SKM-1 (cell line): ENCODE results near the gene RASA4B.
"Not testable (repeated sequence)": the region's sequence is repeated elsewhere in the genome, so short reads cannot be mapped to it uniquely, and the experiment has no call there.

Experiments
- DNase-seq: peaks from one replicate; lab custom pipeline; 2025; ENCODE audit not compliant: unreplicated experiment; lab: John Stamatoyannopoulos, UW

Gene RASA4B

DNA sequence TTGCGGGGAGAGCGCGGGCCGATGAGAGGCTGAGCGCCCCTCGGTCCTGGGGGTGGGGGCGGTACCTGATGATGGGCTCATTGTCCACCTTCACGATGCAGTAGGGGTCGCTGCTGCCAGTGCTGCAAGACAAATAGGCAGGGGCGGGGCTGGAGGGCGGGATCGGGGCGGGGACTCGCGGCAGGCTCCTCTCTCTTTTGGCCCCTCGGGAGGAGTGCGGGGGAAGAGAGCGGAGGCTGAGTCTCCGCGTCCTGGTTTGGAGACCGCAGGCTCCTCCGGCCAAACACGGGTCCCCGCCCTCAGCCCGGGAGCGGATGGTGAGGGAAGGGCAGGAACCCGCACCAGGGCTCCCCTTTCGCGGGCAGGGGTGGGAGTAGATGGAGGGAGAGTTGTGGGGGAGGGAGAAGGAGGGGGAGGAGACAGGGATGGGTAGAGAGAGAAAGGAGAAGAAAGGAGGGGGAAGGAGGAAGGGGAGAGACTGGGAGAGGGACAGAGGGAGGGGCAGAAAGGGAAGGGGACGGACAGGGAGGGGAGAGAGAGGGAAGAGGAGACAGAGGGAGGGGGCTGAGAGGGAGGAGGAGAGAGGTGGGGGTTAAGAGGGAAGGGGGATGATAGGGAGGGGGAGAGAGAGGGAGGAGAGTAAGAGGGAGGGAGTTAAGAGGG lies 5.6 kb downstream of the RASA4B start:
- DNase-seq: not testable (repeated sequence)

GRCh38 chr7:102510575-102510974 lies 7.0 kb downstream of the RASA4B start:
- not testable (repeated sequence) for DNase-seq

DNA sequence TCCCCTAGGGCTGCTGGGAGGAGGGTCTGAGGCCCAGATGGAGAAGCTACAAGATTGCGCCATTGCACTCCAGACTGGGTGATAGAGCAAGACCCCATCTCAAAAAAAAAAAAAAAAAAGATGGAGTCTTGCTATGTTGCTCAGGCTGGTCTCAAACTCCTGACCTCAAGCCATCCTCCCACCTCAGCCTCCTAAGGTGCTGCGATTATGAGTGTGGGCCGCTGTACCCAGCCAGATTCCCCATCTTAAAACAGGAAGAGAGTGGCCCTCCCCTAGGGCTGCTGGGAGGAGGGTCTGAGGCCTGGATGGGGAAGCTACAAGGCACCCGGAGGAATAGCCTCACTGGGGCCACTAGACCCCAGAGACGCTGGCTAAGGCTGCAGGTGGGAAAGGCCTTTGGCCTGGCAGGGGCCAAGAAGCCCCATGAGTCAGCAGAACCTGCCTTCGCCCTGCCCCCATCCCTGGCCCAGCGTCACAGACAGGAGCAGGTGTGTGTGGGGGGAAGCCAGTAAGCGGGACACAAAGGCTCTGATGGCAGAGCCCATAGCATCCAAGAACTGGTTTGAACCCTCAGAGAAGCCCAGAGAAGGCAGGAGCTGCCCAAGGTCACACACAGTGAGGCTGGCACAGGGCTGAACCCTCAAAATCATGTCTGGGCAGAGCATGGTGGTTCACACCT lies 10.0 kb downstream of the RASA4B start:
- DNase-seq: not testable (repeated sequence)

- DNase-seq: not testable (repeated sequence)
Observed at GRCh38 chr7:102505298-102506185, 12.0 kb downstream of the RASA4B start.

- DNase-seq: not testable (repeated sequence)
Observed at GRCh38 chr7:102503141-102503540, 14.4 kb downstream of the RASA4B start.

GRCh38 chr7:102498321-102498720 lies 19.3 kb downstream of the RASA4B start:
- not testable (repeated sequence) for DNase-seq

DNA sequence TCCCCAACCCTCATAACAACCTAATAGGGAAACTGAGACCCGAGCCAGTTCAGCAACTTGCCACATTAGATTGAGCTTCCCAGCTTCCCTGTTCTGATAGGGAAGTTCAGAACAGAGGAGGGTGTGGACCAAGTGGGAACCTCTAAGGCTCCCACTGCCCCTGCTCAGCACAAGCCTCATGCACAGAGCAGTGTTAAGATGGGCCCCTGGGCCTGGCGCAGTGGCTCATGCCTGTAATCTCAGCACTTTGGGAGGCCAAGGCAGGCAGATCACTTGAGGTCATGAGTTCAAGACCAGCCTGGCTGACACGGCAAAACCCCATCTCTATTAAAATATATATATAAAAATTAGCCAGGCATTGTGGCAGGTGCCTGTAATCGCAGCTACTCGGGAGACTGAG lies 20.3 kb downstream of the RASA4B start:
- not testable (repeated sequence) for DNase-seq

DNA sequence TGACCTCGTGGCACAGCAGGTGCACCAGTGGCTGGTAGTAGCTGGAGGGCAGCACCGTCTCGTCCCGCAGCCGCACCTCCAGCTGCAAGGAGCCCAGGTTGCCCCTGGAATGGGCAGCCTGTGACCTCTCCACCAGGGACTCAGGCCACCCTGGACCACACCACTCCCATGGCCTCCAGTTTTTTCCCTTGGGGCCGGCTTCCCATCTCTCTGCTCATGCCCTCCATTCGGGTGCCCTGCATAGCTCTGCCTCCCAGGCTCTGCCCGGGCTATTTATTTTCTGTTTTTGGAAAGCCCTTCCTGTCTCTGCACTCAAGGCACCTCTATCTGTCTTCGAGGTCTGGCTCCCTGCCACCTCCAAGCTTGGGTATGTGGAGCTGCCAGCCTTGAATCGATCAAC lies 20.7 kb downstream of the RASA4B start:
- not testable (repeated sequence) for DNase-seq

DNA sequence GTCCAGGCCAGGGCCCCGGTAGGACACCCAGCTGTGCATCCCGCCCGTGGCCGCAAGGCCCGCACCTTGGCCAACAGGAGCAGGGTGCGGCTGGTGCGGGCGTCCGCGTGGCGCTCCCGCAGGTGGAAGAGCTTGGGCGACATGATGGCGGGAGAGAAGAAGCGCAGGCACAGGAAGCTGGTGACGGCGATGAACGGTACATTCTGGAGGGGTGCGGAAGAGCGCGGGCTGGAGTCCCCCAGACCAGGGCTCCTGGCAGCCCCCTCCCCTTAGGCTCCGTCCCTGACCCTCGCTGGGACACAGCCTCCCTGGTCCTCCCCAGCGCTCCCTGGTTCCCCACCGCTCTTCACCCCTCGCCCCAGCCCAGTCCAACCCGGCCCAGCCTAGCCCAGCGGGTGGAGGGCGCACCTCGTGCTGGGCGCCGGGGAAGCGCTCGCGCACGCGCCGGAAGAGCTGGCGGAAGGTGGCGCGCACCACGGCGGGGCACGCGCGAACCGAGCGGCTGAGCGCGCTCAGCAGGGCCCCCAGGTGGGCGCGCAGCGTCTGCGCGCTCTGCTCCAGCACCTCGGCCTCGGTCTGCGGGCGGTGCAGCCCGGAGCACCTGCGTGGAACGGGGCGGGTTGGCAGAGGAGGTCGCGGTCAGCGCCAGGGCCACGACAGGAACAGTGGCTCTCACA lies 23.0 kb downstream of the RASA4B start:
- not testable (repeated sequence) for DNase-seq

DNA sequence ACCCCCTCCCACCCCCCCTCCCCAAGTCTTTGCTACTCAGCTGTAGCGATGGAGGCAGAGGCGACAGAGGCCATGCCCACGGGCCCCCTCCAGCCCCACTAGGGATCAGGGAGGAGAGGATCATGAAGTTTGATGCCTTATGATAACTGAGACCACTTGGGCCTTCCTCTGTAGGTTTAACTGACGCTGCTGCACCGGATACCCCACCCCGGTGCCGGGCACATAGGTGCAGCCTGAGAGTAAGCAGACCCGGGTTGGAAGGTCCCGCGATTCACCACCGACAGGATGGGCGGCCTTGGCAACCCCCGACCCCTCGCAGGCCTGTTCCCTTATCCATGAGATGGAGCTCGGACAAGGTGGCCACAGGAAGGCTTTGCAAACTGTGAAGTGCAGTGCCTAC lies 23.6 kb downstream of the RASA4B start:
- not testable (repeated sequence) for DNase-seq

- not testable (repeated sequence) for DNase-seq
Observed at GRCh38 chr7:102493220-102493935, 24.2 kb downstream of the RASA4B start.

DNA sequence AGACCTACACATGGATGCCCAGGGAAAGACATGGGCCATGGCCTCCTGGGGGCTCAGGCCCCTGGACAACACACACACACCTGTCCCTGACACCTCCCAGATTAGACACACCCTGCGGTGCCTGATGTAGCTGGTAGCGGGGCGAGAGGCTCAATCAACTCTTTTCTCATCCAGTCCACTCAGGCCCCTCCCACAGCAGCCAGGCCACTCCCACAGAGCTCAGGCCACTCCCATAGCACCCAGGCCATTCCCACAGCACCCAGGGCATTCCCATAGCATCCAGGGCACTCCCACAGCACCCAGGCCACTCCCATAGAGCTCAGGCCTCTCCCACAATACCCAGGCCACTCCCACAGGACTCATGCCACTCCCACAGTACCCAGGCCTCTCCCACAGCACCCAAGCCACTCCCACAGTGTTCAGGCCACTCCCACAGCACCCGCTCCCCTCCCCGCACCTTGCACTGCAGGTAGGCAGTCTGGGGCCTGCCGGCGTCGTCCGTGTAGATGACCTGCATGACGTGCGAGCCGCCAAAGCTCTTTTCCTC lies 27.0 kb downstream of the RASA4B start:
- not testable (repeated sequence) for DNase-seq

- DNase-seq: not testable (repeated sequence)
Observed at GRCh38 chr7:102484317-102484716, 33.3 kb downstream of the RASA4B start.

DNA sequence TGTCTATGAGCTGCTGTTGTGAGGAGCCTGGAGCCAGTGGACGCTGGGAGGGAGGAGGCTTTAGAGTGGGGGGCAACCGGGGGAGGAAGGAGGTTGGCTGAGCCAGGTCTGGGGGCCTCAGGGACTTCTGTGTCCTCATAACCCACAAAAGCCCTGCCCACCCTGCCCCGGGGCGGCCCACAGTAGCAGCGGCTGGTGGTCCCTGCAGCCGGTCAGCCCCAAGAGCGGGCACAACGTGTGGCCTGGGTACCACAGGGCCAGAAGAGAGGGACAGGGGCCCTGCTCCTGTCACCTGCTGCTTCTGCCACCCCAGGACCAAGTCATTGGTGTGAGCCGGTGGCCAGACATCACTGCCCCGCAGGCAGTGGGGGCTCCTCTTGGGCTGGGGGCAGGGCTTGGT lies 35.6 kb downstream of the RASA4B start:
- DNase-seq: not testable (repeated sequence)

- DNase-seq: not testable (repeated sequence)
Observed at GRCh38 chr7:102479982-102480637, 37.5 kb downstream of the RASA4B start.

- DNase-seq: not testable (repeated sequence)
Observed at GRCh38 chr7:102479209-102479584, 38.4 kb downstream of the RASA4B start.

- not testable (repeated sequence) for DNase-seq
Observed at GRCh38 chr7:102478314-102479208, 39.0 kb downstream of the RASA4B start, which contains the start of gene POLR2J. Gene POLR2J, minus strand, starts transcription at chr7:102478922. Its CDS starts 62 bp downstream, at chr7:102478860.

DNA sequence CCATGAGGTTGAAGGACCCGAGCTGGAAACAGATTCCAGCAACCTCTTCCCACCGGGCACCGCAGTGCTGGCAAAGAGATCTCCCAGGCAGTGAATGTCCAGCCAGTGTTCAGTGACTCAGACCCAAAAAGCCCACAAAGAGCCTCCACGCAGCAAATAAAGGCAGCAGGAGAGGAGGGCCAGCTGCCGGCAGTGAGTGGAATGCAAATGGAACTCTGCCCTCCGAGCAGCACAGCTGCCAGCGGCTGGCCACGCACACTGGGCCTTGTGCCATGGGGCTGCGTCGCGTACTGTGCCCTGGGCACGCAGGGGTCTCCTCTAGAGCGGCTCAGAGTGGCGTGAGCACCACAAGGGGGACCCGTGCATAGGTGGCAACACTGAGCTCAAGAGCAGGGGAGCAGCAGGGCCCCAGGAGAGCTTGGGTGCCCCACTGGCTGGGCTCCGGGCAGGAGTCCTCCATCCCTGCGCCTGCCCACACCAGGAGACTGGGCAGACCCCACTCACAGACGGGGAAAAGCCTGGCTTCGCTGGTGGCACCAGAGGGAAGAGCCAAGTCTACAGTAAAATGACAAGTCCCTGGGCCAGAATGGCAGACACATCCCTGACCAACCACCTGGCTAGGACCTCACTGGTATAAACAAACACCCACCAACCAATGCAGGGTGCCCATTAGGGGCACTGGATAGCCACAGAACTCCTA lies 42.7 kb downstream of the RASA4B start:
- DNase-seq: not testable (repeated sequence)
